NCI-H2029 (cell line): ENCODE results near the gene FAM120B.

ENCODE experiments used
- DNase-seq: peaks from one replicate; lab custom pipeline; 2025; lab: John Stamatoyannopoulos, UW

FAM120B gene

DNA sequence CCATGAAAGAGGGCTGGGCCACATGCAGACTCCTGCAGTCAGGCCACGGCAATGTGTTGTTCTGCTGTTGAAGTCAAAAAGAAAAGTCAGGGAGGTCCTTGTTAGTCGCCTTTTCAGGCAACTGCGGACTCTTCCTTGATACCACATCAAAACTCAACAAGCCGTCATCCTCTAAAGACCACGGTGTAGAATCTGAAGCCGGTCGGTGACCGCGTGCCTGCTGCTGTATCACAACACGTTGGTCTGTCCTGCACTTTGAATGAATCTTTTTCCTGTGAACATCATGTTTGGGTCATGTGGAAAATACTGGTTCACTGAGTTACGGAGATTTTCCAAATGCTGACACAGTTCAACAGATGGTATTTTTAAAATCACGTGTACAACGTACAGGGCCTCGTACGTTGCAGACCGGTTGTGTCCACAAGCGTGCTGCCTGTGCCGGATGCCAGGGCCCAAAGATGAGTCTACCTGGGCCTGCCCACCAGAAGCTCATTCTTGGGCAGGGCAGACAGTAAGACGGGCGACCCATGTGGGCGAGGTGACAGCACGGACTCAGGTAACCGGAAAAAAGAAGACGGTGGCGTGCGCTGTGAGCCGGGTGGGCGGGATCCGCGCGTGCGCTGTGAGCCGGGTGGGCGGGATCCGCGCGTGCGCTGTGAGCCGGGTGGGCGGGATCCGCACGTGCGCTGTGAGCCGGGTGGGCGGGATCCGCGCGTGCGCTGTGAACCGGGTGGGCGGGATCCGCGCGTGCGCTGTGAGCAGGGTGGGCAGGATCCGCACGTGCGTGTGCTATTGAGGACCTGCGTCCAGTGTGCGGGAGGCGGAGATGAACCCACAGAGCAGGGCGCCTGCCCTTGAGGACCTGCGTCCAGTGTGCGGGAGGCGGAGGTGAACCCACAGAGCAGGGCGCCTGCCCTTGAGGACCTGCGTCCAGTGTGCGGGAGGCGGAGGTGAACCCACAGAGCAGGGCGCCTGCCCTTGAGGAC, 114.5 kb downstream of the FAM120B start:
- no peak for DNase-seq

DNA sequence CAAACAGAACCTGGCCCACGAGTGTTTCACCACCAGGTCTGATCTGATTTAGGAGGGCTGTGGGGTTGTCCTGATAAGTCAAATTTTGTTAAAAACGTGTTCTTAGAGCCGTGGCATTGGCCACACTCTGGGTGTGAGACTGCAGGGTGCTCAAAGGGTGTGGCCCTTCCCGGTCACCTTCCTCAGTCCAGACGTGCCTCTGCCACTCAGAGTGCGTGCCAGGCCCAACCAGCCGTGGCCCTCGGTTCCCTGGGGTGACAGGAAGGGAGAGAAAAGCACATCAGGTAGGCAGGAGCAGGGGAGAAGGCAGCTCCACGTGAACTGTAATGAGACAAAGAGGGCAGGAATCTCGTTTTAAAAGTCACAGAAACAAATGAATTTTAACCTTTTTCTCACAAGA, 115.4 kb downstream of the FAM120B start:
- no peak for DNase-seq

DNA sequence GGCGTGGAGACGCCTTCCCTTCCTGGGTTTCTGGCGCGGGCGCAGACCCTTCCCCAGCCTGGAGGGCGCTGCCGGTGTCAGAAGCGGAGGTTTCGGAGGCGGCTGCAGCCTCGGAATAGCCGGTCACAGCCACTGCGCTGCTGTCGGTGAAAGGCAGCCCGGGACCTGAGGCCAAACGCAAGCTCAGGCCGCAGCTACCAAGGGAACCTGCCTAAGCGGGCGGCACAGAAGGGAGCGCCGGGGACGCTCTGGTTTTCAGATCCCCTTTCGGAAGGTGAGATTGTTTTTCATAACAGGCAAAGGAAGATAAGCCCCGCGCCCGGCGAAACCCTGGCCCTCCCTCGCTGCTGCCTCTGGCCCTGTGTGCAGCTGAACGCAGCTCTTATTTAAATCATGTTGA, 116.5 kb downstream of the FAM120B start:
- no peak for DNase-seq

DNA sequence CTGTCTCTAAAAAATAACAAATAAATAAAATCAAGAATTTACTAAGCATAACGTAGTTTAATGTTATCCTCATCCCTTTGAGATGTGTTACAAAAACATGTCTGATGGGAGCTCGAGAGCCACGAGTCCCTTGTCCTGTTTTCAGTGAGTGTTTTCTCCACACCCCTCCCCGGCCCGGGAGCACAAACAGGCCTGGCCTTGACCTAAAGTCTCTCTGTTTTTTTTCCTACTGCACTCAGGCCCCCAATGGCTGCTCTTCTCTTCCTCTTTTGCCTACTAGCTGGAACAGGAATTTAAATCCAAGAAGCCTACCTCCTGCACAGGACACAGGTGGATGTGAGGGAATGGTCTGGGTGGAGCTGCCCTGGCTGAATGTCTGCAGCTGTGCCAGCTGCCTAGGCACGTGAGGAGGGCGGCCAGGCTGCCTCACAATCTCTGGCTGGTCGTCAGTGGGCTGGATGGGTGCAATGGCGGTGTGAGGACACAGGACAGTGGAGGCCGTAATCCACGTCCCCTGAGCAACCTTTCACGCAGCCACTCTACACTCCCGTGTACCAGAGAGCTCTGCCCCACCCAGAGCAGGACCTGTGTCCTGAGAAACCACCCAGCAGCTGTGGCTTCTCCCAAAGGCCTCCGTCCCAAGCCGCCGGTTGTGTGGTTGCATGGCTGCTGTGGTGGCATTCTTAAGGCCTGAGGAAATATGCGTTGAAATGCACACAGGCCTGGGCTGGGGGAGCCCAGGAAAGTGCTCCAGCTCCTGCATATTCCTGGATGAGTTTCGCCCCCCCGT, 117.5 kb downstream of the FAM120B start:
- no peak for DNase-seq

DNA sequence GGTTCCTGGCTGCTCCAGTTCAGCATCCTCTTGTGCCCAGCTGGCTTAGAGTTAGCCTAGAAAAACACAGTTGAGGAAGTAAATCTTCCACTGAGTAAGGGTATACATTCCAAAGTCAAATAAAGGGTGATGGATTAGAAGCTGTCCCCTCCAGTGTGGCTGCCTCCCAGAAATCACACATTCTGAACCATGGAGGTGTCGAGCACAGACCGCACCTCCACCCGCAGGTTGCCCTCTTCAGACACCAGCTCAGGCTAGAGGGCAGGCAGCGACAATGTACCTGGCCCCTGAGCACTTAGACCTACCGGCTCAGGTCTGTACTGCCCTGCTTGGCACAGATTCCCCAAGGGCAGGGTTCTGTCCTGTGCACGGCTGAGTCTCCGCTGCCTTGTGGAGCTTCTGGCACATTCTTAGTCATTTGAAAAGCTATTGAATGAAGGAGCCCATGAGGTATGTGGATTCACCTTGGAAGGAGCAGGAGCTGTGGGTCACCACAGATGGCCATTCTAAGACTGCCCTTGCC, 118.1 kb downstream of the FAM120B start:
- no peak for DNase-seq

DNA sequence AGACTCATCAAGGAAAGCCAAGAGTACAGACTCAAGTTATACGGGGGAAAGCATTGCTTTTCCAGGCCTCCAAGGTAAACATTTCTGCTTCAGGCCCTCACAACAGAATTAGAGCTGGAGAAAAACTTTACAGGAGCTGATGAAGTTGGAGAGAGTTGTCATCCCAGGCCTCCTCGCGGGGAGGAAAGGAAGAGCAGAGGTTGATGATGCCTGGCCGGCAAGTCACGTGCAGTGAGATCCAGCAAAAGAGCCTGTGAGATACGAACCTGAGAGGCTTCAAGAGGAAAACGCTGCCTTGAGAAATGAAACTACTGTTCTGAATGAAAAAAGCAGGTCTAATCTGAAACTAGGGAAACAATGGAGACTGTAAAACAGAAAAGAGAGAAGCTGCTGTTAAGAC, 122.9 kb downstream of the FAM120B start:
- DNase-seq: no peak

DNA sequence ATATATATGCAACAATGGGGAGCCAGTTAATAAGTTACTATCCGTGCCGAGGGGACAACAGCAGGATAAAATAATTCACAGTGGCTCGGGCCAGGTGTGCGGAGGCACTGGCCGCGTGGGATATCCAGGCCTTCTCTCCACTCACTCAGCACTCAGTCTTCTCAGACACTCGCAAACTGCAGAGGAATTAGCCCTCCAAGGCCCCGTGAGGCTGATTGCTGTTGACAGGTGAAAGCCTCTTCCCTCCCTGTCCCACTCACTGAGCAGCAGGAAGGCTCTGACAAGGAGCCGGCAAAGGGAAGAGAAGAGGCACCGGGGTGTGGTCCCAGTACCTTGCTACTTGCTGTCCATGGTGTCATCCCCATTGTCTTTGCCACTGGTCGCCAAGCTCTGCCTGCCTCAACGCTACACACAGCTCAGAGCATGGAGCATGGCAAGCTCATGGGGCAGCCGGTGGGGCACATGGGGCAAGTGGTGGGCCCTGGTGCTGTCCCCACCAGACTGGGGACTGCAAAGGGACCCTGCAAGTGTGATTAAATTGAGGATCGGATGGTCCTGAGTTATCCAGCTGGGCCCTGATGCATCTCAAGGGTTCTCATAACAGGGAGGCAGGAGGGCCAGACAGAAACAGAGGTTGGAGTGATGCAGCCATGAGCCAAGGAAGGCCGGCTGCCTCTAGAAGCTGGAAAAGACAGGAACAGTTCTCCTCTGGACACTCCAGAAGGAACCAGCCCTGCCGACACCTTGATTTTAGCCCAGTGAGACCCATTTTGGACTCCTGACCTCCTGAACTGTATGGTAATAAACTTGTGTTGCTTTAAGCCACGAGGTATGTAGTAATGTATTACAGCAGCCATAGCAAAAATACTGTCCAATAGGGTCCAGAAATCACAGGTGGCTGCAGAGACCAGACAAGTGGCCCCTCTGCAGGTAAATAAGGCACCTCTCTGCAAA, 126.9 kb downstream of the FAM120B start:
- no peak for DNase-seq

DNA sequence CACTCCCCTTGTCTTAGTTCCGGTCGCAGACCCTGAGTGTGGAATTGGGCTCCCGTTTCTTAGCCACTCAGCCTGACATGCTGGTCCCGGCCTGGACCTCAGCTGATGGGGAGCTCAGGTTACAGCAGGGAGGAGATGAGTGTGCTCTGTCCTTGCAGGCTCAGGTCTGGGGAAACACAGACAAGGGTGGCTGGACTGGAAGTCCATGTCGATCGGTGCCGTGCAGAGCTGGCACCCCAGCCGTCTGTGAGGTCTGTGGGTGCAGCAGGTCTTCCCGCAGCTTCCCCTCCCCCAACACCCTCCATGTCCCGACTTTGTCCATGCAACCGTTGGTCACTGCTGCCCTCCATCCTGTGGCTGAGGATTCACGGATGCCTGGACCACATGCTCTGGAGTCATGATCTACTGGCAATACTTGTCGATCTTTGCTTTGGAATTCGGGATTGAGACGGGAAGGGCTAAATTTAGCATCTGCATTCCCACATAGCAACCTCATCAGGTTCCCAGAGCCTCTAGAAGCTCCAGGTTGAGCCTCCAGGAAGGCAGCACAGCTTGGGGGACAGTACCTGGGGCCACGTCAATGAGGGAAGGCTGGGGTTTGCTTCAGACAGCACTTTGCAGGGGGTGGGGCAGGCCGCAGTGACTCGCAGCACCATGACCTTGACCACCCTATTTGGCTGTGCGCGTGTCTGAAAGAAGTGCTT, 127.7 kb downstream of the FAM120B start:
- DNase-seq: peak; percentile 24

DNA sequence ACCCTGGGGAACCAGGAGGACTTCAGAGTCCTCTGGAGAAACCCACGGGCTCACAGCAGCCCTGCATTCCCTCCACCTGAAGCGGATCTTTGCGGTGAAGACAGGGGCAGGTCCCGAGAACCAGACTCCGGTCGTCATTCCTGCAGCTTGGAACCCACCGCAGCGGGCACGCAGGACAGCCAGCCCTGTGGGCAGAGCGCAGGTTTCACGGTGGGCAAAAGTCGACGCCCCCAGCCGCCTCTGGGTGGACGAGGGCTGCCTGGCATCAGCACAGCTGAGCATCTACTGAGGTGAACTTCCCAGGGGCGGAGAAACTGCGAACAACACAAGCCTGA, 128.2 kb downstream of the FAM120B start:
- DNase-seq: no peak

DNA sequence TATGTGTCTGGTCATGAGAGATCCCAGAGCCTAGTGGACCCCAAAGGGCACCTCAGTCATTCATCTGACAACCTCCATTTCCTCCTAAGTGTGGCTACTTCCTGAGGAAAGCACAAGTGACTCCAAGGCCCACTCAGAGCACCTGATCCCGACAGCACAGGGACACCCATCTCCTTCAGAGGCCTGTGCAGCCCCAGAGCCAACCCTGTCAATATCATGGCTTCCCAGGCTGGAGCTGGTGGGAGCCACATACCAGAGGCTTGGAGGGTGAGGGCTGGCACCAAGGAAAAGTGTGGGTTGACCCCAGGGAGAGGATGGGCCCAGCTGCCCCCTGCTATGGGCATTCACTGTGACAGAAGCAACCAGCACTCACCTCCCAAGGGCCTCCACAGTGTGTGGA, 129.2 kb downstream of the FAM120B start:
- DNase-seq: no peak

DNA sequence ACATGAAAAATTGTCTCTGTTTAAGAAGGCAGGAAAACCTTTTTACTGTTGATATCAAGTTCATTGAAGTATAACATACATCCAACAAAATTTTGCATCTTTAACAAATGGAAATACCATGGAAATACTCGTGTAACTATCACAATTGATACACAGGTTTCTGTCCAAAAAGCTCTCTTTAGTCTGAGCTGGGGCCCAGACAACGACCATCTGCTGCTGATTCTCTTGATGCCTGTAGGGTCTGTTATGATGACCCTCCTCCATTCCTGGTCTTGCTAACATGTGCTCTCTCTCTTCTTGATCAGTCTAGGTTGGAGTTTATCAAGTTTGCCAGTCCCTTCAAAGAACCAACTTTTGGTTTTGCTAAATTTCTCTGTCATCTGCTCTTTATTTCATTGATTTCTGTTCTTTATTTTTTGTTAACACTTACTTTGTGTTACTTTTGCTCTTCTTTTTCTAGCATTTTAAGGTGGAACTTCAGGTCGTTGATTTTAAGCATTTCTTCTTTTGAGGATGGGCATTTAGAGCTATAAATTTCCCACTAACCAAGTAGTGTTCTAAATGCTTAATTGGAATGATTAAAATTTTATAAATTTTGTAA, 129.8 kb downstream of the FAM120B start:
- no peak for DNase-seq

DNA sequence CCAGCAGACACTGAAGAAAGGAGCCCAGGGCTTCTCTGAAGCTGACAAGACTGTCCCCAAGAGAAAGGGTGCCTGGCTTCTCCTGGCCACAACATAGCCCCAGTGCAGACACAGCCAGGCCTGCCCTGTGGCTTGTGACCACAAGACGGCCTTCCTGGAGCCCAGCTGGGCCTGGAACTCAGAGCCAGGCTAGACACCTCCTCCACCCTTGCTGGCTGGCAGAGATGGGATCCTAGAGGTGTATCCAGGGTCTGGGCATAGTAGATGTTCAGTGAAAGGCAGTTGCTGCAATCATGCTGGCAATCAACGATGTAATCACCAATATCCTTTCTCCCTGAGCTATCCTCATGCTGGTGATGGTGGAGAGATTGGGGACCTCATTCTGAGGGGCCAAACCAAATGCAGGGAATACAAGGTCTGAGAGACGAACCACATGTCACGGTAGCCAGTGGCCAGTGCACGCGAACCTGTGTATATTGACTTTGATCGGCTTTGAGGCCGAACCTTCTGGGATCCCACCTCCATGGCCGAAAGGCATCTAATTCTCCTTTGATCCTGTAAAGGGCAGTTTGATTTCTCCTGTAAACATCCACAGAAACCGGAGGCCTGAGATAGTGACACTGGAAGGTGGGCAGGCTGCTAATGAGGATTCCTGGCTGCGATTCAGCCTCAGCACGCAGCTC, 131.3 kb downstream of the FAM120B start:
- DNase-seq: no peak

DNA sequence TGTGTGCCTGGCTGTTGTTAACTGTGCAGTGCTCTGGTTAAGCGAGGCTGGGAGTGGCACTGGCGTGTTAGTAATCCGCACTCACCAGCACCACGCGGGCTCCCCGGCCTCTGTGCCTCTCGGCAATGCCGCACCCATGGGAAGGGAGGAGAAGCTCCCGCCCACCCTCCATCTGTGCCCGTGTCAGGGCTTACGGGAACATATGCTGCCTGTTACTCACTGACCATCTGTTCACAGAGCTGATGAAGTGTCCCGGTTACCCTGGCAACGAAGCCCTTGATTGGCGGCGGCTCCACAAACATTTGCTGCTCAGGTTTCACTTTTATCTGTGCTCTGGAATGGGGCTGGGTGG, 131.8 kb downstream of the FAM120B start:
- peak; percentile 96 for DNase-seq

DNA sequence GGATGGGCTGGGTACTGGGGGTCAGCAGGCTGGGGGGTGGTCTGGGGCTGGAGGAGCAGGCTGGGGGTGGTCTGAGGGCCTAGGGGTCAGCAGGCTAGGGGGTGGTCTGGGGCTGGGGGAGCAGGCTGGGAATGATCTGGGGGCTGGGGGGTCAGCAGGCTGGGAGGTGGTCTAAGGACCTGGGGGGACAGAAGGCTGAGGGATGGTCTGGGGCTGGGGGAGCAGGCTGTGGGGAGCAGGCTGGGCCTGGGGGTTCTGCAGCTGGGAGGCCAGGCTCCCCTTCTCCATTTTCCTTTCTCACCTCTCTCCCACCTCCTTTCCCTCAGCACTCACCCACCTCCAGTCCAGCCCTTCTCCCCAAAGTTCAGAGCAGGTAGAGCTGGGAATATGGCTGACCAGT, 132.3 kb downstream of the FAM120B start:
- DNase-seq: no peak

DNA sequence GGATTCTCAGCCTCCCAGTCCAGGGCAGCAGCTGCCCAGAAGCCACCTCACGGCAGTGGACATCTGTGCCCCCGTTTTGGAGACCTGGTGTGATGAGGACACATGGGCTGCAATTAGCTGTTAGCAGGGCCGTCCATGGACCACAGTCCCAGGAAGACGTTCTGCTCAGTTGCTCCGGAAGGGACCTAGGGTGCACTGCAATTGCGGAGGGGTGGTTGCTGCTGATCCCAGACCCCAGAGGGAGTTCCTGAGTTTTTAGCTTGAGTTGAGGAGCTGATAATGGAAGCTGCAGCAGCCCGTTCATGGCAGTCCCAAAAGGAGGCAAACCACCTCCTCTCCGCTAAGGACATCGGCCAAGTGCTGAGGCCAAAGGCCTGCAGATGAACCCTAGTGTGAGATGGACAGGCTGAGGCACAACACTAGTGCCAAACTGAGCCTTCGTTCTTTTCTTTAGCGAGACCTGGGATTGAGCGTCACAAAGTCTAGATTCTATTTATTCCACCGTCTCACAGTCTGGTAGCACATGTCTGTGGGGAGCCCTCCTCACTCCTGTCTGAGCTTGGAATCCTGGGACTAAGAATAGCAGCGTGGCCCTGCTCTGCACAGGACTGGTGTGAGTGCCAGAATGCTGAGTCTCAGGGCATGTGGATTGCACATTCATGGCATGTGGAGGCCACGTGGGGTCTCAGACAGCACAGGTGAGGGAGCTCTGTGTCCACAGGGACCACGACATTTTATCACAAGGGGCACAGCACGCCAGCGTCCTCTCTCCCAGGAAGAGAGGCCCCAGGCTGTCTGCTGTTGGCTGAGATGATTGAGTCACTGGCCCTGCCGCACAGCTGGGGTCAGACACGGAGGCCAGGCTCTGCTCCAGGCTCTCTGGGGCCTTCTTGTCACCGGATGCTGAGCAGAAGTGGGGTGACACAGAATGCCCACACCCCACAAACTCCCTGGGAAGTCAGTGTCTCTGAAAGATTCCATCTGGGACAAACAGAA, 133.1 kb downstream of the FAM120B start:
- no peak for DNase-seq

DNA sequence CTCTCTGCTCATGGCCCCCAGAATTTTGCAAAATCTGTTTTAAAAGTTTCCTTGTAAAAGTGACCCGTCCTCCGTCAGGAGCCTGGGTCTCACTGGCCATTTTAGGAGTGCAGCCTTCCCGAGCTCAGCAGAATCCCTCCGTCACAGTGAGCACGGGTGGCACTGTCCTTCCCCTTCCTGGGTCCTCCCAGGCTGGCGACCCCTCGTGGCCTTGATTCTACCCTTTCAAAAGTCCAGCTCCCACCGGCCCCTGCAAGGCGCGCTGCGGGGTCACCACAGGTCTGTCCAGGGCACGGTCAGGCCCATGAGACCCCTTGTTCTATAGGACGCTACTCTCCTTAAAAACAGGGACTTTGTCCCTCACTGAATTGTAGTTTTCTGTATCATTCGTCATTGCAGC, 133.9 kb downstream of the FAM120B start:
- no peak for DNase-seq

DNA sequence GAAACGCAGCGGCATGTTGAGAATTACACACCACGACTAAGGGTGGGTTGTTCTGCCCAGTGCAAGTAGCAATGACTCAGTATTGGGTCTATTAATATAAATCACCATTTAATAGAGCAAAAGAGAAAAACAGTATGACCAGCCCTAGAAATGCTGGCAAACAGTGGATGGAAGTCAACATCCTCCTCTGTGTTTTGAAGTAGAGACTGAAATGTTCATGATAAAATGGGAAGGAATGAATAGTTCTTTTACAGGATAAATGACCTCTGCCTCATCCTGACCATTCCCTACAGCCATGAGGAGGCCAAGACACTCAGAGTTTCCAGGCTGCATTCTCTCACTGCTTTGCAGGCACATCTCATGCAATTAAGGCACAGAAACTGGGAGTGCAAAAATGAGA, 134.8 kb downstream of the FAM120B start:
- no peak for DNase-seq

DNA sequence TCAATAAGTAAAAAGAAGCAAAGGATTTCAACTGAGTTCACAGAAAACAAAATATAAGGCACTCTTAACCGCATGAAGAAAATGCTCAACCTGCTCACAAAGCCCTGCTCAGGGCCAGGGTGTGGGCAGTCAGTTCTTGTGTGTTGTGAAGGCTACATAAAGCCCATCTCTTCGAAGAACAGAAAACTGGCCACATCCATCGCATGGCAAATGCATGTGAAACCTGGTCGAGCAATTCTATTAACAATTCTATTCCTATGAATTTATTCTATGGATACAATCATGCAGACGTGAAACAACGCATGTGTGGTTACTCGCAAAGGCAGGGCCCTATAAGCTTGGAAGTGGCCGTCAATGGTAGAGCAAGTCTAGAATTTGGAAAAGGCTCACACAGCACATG, 136.0 kb downstream of the FAM120B start:
- DNase-seq: no peak

DNA sequence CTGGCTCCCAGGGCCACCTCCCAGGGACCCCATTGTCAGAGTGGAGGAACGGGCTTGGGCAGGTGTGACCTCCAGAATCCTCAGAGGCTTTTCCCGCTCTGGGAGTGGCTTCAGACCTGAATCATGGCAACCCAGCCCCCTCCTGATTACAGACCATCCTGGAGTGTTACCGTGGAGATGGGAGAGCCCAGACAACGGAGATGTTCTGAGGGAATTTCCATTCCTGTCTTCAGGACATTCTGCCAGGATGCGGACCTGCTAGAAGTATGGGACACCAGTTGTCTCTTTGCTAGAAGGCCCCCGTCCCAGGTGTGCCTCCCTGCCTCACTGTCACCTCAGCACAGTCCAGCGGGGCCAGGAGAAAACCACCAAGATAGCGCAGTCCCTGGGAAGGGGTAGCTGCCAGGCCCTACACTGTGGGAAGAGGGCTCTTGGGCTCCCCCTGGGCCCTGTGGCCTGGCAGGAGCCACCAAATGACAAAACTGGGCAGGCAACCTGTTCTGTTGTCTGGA, 136.6 kb downstream of the FAM120B start:
- no peak for DNase-seq
